SK-N-SH (cell line): ENCODE results near the gene C8A. TPM values are rescaled to one million over a fixed set of nuclear protein-coding genes. Genes with fewer than 3 reads are reported as not detected.

Experiments used
- CTCF ChIA-PET: fragments of 300-600, 350-600 bp; formaldehyde crosslinking; extraction: SDS; loops from one replicate; lab custom pipeline; 2021; lab: Yijun Ruan, JAX
- POLR2A ChIA-PET: fragments of 350-600 bp; sonication (Branson Sonifier 250); formaldehyde crosslinking; extraction: SDS; loops from one replicate; lab custom pipeline; 2020; ENCODE audit warnings: antibody characterized with exemption, inconsistent platforms; lab: Yijun Ruan, JAX
- DNase-seq: peaks from one replicate; pipeline ENCODE4 v3.0.0; 2012
- H2AFZ ChIP-seq: fragments of 200-600 bp; sonication (generic); 2 replicates; pipeline ENCODE4 v1.8.1; 2016; ENCODE audit warnings: antibody characterized with exemption, mild to moderate bottlenecking, low read depth
- H3F3A ChIP-seq: fragments of 200-600 bp; sonication (generic); replicated peaks from 2 replicates; pipeline ENCODE3; 2016; ENCODE audit warnings: antibody characterized with exemption, mild to moderate bottlenecking; ENCODE audit not compliant: insufficient read depth
- H3K27ac ChIP-seq, 2 experiments: fragments of 200-500 bp in 1 of 2; fragments of 200-600 bp in 1 of 2; sonication (Bioruptor generic) in 1 of 2; sonication (generic), shearing (Covaris generic) in 1 of 2; 2 replicates each; pipeline versions ENCODE4 v1.5.1 to v1.6.1; 2014 to 2016; ENCODE audit warnings: low read depth in 2 of 2, inconsistent platforms in 1 of 2, low read length in 1 of 2, mild to moderate bottlenecking in 1 of 2, mixed read lengths in 1 of 2
- H3K27me3 ChIP-seq: fragments of 200-600 bp; sonication (generic), shearing (Covaris generic); 2 replicates; pipeline ENCODE4 v1.6.1; 2016; ENCODE audit warnings: mixed run types; ENCODE audit not compliant: insufficient read depth
- H3K36me3 ChIP-seq, 2 experiments: fragments of 200-500 bp in 1 of 2; fragments of 200-600 bp in 1 of 2; sonication (Bioruptor generic) in 1 of 2; sonication (generic) in 1 of 2; replicated peaks in 1 of 2; 2 replicates each; pipeline versions ENCODE3 to v1.5.1; 2014 to 2016; ENCODE audit warnings: low read length in 1 of 2, mild to moderate bottlenecking in 1 of 2; ENCODE audit not compliant: insufficient read depth in 2 of 2, control insufficient read depth in 1 of 2
- H3K4me1 ChIP-seq, 2 experiments: fragments of 200-500 bp in 1 of 2; fragments of 200-600 bp in 1 of 2; sonication (Bioruptor generic) in 1 of 2; sonication (generic), shearing (Covaris generic) in 1 of 2; 2 replicates each; pipeline versions ENCODE4 v1.5.1 to v1.6.1; 2014 to 2016; ENCODE audit warnings: low read depth in 1 of 2, low read length in 1 of 2, mixed run types in 1 of 2; ENCODE audit not compliant: insufficient read depth in 2 of 2, control insufficient read depth in 1 of 2
- H3K4me2 ChIP-seq: fragments of 200-600 bp; sonication (generic), shearing (Covaris generic); 2 replicates; pipeline ENCODE4 v1.6.1; 2017; ENCODE audit warnings: mixed run types
- H3K4me3 ChIP-seq, 2 experiments: fragments of 200-500 bp in 1 of 2; fragments of 200-600 bp in 1 of 2; sonication (Bioruptor generic) in 1 of 2; sonication (generic), shearing (Covaris generic) in 1 of 2; 2 replicates each; pipeline versions ENCODE4 v1.5.1 to v1.8.1; 2014 to 2016; ENCODE audit warnings: low read depth in 2 of 2, inconsistent platforms in 1 of 2, low read length in 1 of 2, mild to moderate bottlenecking in 1 of 2, mixed read lengths in 1 of 2, moderate library complexity in 1 of 2
- H3K79me2 ChIP-seq: fragments of 200-600 bp; sonication (generic); 2 replicates; pipeline ENCODE4 v1.8.1; 2017; ENCODE audit warnings: mild to moderate bottlenecking; ENCODE audit not compliant: insufficient read depth
- H3K9ac ChIP-seq: fragments of 200-600 bp; sonication (generic); 2 replicates; pipeline ENCODE4 v1.6.1; 2017; ENCODE audit warnings: mixed run types
- H3K9me2 ChIP-seq: fragments of 200-600 bp; sonication (generic); 2 replicates; pipeline ENCODE4 v1.6.1; 2017; ENCODE audit warnings: mixed run types
- H3K9me3 ChIP-seq: fragments of 200-600 bp; sonication (generic); 2 replicates; pipeline ENCODE4 v1.6.1; 2017; ENCODE audit warnings: mixed run types, mild to moderate bottlenecking, moderate library complexity
- H4K20me1 ChIP-seq: fragments of 200-600 bp; sonication (generic); 2 replicates; pipeline ENCODE4 v1.6.1; 2017; ENCODE audit warnings: mild to moderate bottlenecking, mixed run types; ENCODE audit not compliant: insufficient read depth
- ELF1 ChIP-seq: IDR thresholded peaks from 2 replicates; pipeline ENCODE4 v1.4.0; 2012
- FOSL2 ChIP-seq: IDR thresholded peaks from 2 replicates; pipeline ENCODE4 v1.4.0; 2012; ENCODE audit warnings: low read depth, mild to moderate bottlenecking, moderate library complexity, borderline replicate concordance
- FOXJ3 ChIP-seq: sonication (generic); formaldehyde crosslinking; IDR thresholded peaks from 2 replicates; pipeline ENCODE4 v1.5.1; 2020; ENCODE audit warnings: mild to moderate bottlenecking, missing genetic modification reagents
- FOXM1 ChIP-seq: IDR thresholded peaks from 2 replicates; pipeline ENCODE4 v1.4.0; 2012; ENCODE audit warnings: low read depth, mild to moderate bottlenecking
- GABPA ChIP-seq: IDR thresholded peaks from 2 replicates; pipeline ENCODE4 v1.4.0; 2012; ENCODE audit warnings: low read depth, mild to moderate bottlenecking
- GATA2 ChIP-seq: sonication (generic); formaldehyde crosslinking; IDR thresholded peaks from 2 replicates; pipeline ENCODE4 v1.5.0; 2020; ENCODE audit warnings: mild to moderate bottlenecking, missing genetic modification reagents
- JUND ChIP-seq: IDR thresholded peaks from 2 replicates; pipeline ENCODE4 v1.4.0; 2012
- MEF2A ChIP-seq: IDR thresholded peaks from 2 replicates; pipeline ENCODE4 v1.4.0; 2012; ENCODE audit warnings: low read depth, borderline replicate concordance
- MXI1 ChIP-seq: IDR thresholded peaks from 2 replicates; pipeline ENCODE4 v1.6.1; 2012; ENCODE audit warnings: mild to moderate bottlenecking, low read depth, low read length, improper control_type of control experiment
- POLR2AphosphoS5 ChIP-seq: IDR thresholded peaks from 2 replicates; pipeline ENCODE4 v1.6.1; 2012; ENCODE audit warnings: low read depth, low read length
- RAD21 ChIP-seq: IDR thresholded peaks from 2 replicates; pipeline ENCODE4 v1.6.1; 2012; ENCODE audit warnings: mild to moderate bottlenecking, low read length
- RCOR1 ChIP-seq: fragments of 150-350 bp; IDR thresholded peaks from 2 replicates; pipeline ENCODE4 v1.6.1; 2017; ENCODE audit warnings: antibody characterized with exemption, low read length
- RFX5 ChIP-seq: IDR thresholded peaks from 2 replicates; pipeline ENCODE4 v1.6.1; 2012; ENCODE audit warnings: mild to moderate bottlenecking, improper control_type of control experiment, low read length
- SIN3A ChIP-seq: IDR thresholded peaks from 2 replicates; pipeline ENCODE4 v1.6.1; 2012; ENCODE audit warnings: low read depth, mild to moderate bottlenecking, low read length, moderate library complexity, borderline replicate concordance
- SMC3 ChIP-seq: IDR thresholded peaks from 2 replicates; pipeline ENCODE4 v1.6.1; 2012; ENCODE audit warnings: low read depth, low read length, improper control_type of control experiment
- TCF12 ChIP-seq: IDR thresholded peaks from 2 replicates; pipeline ENCODE4 v1.4.0; 2012
- YY1 ChIP-seq: IDR thresholded peaks from 2 replicates; pipeline ENCODE4 v1.4.0; 2012; ENCODE audit warnings: low read depth, mild to moderate bottlenecking
- WGBS: methylation state at CpG from one replicate; pipeline ENCODE4 v1.1.6; 2017; ENCODE audit warnings: low lambda C conversion rate; 5-methylcytosine and 5-hydroxymethylcytosine counted together
- polyA plus RNA-seq, 3 experiments: library from polyadenylated mRNA; depleted of rRNA; stranded (reverse); fragments of >200 nt; gene quantifications; 2 replicates each; pipeline ENCODE4 v1.2.3, GENCODE V29; 2012
- TF ChIP-seq, protein P1 (sequence below): IDR thresholded peaks from 2 replicates; pipeline ENCODE4 v1.6.1; 2012; ENCODE audit warnings: mild to moderate bottlenecking, low read depth, low read length, moderate library complexity
- TF ChIP-seq, protein P2 (sequence below): fragments of 150-350 bp; IDR thresholded peaks from 2 replicates; pipeline ENCODE4 v1.6.1; 2016; ENCODE audit warnings: mild to moderate bottlenecking, low read depth, low read length
- TF ChIP-seq, protein P3 (sequence below): IDR thresholded peaks from 2 replicates; pipeline ENCODE4 v1.4.0; 2012; ENCODE audit warnings: low read depth

C8A gene
- polyA plus RNA-seq, 1 of the 3 experiments (the other 2 are of a cell fraction) = not detected

DNA sequence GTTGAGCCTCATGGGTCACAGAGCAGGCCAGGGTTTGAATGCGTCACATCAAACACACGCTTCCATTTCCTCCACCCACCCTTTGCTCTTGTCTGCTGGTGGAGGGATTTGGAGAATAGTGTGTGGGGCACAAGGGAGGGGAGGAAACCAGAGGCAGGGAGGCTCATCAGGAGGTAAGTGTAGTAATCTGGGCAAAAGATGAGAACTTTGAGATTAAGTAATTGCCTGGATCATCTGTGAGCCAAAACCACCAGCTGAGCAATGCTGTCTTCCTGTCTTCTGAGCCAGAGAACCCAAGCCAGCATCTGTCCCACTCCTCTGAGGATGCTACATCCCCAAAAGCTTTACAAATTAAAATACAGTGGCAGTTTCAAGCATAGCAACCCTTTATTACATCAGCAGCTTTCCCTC, 66.0 kb downstream of the C8A start:
- no peaks in the 10 kb centered on the region for H3K36me3 ChIP-seq
- CTCF ChIA-PET = no interaction called here
- no peak for TF ChIP-seq SIN3A
- TF ChIP-seq, protein P1, sequence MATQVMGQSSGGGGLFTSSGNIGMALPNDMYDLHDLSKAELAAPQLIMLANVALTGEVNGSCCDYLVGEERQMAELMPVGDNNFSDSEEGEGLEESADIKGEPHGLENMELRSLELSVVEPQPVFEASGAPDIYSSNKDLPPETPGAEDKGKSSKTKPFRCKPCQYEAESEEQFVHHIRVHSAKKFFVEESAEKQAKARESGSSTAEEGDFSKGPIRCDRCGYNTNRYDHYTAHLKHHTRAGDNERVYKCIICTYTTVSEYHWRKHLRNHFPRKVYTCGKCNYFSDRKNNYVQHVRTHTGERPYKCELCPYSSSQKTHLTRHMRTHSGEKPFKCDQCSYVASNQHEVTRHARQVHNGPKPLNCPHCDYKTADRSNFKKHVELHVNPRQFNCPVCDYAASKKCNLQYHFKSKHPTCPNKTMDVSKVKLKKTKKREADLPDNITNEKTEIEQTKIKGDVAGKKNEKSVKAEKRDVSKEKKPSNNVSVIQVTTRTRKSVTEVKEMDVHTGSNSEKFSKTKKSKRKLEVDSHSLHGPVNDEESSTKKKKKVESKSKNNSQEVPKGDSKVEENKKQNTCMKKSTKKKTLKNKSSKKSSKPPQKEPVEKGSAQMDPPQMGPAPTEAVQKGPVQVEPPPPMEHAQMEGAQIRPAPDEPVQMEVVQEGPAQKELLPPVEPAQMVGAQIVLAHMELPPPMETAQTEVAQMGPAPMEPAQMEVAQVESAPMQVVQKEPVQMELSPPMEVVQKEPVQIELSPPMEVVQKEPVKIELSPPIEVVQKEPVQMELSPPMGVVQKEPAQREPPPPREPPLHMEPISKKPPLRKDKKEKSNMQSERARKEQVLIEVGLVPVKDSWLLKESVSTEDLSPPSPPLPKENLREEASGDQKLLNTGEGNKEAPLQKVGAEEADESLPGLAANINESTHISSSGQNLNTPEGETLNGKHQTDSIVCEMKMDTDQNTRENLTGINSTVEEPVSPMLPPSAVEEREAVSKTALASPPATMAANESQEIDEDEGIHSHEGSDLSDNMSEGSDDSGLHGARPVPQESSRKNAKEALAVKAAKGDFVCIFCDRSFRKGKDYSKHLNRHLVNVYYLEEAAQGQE = no peak
- TF ChIP-seq MEF2A = no peak
- no peak for TF ChIP-seq TCF12
- no peak for TF ChIP-seq MXI1
- no peak for TF ChIP-seq POLR2AphosphoS5
- no peak for TF ChIP-seq GATA2 (CRISPR knock-in tag)
- no peak for TF ChIP-seq RCOR1
- no peak for TF ChIP-seq RFX5
- no peak for TF ChIP-seq JUND
- TF ChIP-seq FOXM1 = no peak
- TF ChIP-seq YY1 = no peak
- TF ChIP-seq GABPA = no peak
- no peak for TF ChIP-seq FOSL2
- TF ChIP-seq, protein P2, sequence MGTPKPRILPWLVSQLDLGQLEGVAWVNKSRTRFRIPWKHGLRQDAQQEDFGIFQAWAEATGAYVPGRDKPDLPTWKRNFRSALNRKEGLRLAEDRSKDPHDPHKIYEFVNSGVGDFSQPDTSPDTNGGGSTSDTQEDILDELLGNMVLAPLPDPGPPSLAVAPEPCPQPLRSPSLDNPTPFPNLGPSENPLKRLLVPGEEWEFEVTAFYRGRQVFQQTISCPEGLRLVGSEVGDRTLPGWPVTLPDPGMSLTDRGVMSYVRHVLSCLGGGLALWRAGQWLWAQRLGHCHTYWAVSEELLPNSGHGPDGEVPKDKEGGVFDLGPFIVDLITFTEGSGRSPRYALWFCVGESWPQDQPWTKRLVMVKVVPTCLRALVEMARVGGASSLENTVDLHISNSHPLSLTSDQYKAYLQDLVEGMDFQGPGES = no peak
- no peak for TF ChIP-seq RAD21
- TF ChIP-seq, protein P3, sequence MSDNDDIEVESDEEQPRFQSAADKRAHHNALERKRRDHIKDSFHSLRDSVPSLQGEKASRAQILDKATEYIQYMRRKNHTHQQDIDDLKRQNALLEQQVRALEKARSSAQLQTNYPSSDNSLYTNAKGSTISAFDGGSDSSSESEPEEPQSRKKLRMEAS = no peak
- TF ChIP-seq SMC3 = no peak
- no peak for TF ChIP-seq FOXJ3 (CRISPR knock-in tag)
- no peak for TF ChIP-seq ELF1
- TF ChIP-seq, all 33 proteins: peak for 0
- no peak overlapping the region for H3K9ac ChIP-seq
- DNase-seq = no peak
- POLR2A ChIA-PET = no interaction called here
- no peaks in the 10 kb centered on the region for H4K20me1 ChIP-seq
- no peaks in the 10 kb centered on the region for H3K9me3 ChIP-seq
- no peaks in the 10 kb centered on the region for H3K9me2 ChIP-seq
- H3K4me1 ChIP-seq = peaks cover 0 to 18% of the 10 kb centered on the region in 2 experiments; a peak in 2 of 4 replicates
- H3K27me3 ChIP-seq = no peaks in the 10 kb centered on the region
- H3K4me3 ChIP-seq = no peak overlapping the region
- WGBS = 90% methylated on average over 2 of the region's 2 CpGs
- H3K27ac ChIP-seq = no peak overlapping the region
- no peak overlapping the region for H3K4me2 ChIP-seq
- no peaks in the 10 kb centered on the region for H3K79me2 ChIP-seq
- no peaks in the 10 kb centered on the region for H3F3A ChIP-seq
- H2AFZ ChIP-seq = no peak overlapping the region
